ENCODE measurements around the gene C17orf107.
"Not testable (repeated sequence)": the region's sequence is repeated elsewhere in the genome, so short reads cannot be mapped to it uniquely, and the experiment has no call there.

Gene C17orf107

DNA sequence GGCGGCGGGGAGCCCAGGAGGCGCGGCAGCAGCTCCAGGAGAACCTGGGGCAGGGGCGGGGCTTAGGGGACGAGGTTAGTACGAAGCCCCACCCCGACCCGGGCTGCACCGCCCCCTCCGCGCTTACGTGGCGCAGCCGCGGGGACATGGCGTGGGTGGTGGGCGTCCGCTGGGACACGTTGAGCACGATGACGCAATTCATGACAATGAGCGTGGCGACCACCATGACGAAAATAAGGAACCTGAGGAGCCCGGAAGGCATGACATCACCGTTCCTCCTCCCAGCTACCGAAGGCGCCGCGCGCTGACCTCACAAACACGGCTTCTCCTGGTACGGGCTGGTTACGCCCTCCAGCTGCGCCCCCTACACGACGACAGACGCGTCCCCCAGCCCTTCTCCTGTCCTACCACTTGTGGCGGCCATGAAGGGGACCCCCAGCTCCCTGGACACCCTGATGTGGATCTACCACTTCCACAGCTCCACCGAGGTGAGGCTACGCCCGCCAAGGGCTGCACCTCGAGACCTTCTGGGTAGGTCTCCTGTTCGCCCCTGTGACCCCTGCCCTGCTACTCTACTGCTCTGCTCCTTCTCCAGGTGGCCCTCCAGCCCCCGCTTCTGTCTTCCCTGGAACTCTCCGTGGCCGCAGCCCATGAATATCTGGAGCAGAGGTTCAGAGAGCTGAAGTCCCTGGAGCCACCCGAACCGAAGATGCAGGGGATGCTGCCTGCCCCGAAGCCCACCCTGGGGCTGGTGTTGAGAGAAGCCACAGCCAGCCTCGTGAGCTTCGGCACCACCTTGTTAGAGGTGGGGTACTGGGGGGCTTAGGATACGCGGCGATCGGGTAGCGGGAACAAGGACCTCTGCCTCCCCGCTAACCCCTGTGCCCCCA lies at the start of gene C17orf107:
Gene C17orf107, plus strand, starts transcription at position 196 of the 890 bp plus-strand sequence. Its CDS starts 227 bp downstream, at position 423.
- DNase-seq: peak in 1 of 2 experiments; percentile 2

DNA sequence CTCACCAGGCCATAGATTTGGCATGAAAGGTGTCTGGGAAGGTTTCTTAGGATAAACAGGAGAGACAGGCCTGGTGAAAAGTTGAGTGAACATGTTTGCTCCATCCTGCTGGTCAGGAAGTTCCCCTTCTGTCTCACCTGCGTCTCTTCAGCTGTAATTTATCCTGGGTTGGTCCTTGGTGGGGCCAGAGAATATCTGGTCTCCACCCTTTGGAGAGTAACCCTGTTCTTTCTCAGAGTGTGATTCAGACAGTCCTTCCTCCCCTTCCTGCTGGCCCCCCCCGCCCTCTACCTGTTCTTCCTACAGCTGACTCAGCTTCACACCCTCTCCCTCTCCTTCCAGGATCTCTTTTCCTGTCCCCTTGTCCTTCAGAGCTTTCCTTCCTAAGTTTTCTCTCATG lies 49.1 kb upstream of the C17orf107 start:
- no peak for DNase-seq

DNA sequence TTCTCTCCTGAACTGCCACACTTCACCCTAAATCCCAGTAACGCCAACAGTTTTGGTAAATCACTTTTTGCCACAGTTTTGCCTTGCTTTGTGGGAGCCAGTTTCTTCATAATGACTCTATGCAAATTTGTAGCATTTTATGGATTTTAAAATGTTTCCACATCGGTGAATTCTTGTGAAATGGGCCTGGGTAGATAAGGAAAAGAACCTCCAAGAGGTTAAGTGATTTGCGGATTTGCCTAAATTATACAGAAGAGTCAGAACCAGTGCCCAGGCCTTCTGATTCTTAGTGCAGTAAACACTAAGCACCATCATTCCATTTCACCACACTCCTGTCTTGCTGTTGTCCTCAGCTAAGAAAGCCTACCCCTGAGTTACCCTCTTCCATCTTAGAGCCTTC lies 48.3 kb upstream of the C17orf107 start:
- DNase-seq: no peak

DNA sequence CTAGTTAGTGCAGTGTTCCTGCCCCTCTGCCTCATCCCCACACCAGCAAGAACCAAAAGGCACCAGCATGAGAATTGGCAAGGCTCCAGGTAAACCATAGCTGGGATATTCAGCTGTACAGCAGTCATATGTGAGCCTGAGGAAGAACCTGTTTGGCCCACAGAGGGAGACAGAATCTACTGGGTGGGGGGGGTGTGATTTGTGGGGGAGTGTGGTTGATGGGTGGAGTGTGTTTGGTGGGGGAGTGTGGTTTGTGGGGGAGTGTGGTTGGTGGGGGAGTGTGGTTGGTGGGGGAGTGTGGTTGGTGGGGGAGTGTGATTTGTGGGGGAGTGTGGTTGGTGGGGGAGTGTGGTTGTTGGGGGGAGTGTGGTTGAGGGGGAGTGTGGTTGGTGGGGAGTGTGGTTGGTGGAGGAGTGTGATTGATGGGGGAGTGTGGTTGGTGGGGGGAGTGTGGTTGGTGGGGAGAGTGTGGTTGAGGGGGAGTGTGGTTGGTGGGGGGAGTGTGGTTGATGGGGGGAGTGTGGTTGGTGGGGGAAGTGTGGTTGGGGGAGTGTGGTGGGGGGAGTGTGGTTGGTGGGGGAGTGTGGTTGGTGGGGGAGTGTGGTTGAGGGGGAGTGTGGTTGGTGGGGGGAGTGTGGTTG lies 46.6 kb upstream of the C17orf107 start:
- no peak for DNase-seq

DNA sequence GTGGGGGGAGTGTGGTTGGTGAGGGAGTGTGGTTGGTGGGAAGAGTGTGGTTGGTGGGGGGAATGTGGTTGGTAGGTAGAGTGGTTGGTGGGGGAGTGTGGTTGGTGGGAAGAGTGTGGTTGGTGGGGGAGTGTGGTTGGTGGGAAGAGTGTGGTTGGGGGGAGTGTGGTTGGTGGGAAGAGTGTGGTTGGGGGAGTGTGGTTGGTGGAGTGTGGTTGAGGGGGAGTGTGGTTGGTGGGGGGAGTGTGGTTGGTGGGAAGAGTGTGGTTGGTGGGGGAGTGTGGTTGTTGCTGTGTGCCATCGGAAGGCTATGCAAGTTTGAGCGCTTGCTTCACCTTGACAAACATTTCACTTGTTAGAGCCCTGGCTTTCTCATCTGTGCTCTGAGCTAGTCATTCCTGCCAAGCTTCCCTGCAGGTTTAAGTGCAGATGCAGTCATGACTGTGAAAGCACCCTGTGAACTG lies 46.1 kb upstream of the C17orf107 start:
- DNase-seq: no peak

DNA sequence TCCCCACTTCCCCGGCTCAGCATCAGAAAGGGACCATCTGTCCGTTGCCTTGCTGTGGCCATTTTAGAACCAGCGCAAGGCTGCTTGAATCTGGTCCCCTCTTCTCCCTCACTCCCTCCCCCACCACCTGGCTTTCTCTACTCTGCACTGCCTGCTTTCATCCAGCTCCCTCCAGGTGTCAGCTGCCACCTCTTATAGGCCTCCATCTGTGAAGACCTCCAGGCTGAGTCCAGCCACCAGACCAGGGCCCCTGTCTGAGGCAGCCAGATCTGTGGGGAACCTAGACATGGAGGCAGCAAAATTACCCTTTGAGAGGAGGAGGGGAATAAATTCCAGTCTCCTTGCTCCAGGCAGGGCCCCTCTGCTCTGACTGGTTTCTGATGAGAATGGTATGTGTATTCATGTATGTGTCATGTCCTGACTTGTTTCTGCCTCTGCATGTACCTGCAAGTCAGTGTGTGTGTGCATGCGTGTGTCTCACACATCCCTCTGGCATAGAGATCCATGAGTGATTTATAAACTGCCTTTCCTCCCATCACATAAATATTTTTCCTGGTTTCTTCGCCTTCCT lies 45.1 kb upstream of the C17orf107 start:
- no peak for DNase-seq

DNA sequence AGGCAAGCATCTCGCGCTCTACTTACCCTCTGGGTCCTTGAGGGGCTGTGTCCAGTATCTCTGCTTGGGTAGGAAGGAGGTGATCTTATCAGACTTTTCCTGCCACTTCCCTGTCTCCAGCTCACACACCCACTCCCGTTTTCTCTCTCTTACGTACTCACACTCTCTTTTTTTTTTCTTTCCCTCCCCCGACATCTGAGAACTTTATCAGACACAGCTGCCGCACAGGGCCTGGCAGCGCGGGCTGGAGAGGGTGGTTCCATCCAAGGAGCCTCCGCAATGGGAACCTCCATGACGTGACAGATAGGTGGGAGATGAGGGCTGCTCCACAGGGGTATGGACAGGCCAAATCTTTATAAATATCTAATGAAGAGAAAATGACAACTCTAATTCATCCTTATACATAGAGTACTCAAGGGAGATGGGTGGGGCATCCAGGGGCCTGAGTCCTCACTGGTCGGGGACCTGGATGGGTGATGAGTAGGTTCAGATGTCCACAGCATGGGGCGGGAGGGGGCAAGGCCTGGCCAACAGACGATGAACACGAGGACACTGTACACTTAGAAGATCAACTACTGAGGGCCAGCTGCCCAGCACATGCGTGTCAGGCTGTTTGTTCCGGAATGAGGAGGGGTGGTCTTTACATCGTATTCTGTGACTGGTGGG lies 42.9 kb upstream of the C17orf107 start:
- DNase-seq: no peak

DNA sequence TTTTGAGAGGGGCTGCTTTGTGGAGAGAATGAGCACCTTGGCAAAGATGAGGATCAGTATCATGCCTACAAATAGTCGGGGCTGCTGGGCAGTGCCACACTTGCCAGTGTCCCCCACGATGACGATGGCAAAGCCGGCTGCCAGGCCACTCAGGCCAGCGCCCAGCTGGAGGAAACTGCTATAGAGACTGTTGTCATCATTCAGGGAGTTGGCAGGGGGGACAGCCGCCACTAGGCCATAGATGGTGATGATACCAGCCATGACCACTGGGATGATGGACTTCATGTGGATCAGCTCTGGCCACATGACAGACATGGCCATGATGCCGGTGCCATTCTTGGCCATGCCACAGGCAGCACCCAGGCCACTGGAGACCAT lies 42.4 kb upstream of the C17orf107 start:
- no peak for DNase-seq

DNA sequence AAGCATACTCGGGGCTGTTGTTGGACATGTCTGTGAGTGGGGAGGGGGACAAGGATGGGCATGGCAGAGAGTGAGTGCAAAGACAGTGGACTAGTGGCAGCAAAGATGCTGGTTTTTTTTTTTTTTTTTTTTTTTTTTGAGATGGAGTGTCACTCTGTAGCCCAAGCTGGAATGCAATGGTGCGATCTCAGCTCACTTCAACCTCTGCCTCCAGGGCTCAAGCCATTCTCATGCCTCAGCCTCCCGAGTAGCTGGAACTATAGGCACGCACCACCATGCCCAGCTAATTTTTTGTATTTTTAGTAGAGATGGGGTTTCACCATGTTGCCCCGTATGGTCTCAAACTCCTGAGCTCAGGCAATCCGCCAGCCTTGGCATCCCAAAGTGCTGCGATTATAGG lies 42.0 kb upstream of the C17orf107 start:
- DNase-seq: not testable (repeated sequence)

DNA sequence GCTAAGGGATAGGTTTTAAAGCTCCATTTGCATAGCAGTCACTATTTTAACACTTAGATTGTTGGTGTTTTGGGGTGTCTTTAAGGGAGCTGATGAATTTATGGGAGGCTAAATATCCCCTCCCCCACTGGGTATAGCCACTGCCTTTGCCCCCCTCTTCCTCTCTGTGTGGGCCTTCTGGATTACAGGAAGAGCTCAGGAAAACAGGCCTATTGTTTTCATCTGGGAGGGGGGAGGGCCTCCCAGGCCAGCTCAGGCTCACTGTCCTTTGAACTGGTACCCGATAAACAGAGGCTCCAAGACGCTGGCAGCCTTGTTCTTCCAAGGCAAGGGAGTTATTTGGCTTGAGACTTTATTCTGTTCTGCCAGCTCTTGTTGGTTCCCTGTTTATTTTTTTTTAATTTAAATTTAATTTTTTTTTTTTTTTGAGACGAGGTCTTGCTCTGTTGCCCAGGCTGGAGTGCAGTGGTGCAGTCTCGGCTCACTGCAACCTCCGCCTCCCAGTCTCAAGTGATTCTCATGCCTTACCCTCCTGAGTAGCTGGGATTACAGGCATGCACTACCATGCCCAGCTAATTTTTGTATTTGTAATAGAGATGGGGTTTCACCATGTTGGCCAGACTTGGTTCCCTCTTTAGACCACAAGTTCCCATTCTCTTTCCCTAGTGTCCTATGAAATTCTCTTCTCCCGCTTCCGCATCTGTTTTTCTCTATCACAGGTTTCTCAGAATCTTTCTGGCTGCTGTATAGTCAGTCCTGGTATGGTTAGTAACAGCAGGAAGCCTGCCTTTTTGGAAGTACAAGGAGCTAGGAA lies 41.1 kb upstream of the C17orf107 start:
- DNase-seq: no peak

DNA sequence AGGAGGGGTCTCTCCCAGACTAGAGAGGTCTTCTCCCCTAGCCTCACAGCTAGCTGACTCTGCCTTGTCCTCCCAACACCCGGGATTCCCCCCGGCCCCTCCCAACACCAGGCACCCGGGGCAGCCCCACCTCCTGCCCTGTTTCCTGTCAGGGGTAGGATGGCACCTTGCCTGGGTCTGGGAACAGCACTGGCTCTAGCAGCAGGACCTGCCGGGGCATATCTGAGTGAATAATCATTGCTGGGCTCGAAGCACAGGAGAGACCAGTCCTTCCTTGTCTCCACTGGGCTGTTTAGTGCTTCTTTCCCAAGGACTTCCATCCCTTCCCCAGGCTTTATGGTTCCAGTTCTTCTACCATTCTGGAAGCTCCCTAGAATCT lies 40.5 kb upstream of the C17orf107 start:
- DNase-seq: no peak

DNA sequence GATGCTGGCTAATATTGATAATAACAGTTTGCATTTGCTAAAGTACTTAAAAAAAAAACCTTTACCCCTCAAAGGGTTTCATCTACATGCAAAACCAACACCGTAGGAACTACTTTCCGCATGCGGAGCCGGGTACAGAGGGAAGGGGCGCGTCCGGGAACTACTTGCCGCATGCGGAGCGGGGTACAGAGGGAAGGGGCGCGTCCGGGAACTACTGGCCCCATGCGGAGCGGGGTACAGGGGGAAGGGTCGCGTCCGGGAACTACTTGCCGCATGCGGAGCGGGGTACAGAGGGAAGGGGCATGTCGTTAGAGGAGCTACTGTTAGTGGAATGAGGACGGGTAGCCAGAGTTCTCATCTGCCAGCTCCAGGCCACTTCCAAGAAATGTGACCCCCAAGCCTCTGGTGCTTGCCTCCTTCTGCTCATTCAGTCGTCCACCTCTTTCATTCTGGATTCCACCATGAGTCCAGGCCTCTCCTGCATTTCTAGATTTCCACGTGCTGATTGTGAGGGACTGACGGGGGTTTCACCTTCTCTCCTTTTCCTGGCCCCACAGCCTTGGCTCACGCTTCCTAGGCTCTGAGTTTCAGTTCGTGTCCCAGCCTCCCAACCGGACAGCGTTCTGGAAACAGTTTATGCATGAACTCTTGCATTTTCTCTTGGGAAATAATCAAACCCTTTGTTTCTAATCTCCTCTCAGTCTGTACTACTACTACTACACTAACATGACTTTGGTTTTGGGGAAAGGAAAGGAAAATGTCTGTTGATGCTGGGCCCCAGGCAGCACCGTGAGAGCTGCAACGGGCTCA lies 39.3 kb upstream of the C17orf107 start:
- no peak for DNase-seq

DNA sequence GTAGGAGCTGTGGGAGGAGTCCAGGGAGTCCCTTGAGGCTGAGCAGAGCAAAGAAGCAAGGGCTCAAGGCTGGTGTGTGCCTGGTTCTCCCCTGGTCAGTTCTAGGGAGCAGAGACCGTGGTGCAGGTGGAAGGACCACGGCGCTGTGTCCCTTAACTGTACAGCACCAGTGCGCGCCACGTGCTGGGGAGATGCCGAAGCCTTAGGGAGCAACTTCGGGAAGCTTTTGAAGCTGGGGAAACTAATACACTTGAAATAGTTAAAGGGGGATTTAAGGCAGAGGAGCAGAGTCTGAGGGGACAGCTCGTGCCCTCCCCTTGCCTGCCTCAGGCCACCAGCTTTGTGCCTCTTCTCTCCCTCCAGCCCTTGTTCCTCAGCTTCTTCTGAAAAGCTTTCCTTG lies 38.7 kb upstream of the C17orf107 start:
- no peak for DNase-seq

DNA sequence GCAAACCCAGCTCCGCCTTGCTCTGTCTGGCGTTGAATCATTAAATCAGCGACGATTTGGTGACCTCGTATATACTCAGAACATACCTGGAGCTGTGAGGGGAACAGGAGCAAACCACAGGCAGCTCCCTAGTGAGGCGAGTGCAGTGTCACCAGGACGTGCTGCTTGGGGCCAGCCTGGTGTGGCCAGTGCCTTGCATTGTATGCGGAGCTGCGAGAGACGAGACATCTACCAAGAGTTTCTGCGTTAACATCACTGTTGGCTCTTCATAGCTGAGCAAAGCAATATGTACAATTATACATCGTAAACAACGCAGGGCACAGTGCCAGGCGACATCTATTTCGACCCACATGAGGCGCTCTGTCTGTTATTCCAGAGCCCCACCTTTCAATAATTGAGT lies 38.3 kb upstream of the C17orf107 start:
- DNase-seq: no peak

DNA sequence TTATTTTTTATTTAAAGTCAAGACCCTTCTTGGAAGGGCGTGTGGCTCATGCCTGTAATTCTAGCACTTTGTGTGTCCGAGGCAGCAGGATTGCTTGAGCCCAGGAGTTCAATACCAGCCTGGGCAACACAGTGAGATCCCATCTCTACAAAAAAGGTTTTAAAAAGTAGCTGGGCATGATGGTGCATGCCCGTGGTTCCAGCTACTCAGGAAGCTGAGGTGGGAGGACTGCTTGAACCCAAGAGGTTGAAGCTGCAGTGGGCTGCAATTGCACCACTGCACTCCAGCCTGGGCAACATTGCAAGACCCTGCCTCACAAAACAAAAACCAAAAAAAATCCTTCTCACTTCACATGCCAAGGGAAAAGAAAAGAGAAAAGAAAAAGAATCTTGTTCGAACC lies 36.6 kb upstream of the C17orf107 start:
- no peak for DNase-seq

DNA sequence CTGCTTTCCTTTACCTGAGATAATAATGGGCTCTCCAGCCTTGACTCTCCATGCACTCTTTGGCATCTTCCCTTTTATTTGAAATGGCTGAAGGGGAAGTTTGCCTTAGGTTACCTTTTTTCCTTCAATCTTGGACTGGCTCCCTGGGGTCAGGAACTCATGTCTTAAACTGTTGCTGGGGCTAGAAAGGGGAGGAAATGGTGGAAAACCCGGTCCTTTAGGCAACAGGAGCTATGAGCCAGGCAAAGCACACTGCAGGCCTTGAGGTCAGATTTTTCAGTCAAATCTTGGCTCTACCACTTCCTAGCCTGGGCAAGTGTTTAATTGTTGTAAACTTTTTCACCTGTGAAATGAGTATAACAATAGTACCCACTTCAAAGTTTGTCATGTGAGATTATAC lies 36.0 kb upstream of the C17orf107 start:
- DNase-seq: no peak

DNA sequence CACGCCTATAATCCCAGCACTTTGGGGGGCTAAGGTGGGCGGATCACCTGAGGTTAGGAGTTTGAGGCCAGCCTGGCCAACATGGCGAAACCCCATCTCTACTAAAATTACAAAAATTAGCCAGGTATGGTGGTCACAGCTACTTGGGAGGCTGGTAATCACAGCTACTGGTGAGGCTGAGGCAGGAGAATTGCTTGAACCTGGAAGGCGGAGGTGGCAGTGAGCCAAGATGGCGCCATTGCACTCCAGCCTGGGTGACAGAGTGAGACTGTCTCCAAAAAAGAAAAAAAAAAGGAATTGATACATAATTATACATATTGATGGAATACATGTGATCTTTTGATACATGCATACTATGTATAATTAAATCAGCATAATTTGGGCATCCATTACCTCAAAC lies 31.8 kb upstream of the C17orf107 start:
- not testable (repeated sequence) for DNase-seq

DNA sequence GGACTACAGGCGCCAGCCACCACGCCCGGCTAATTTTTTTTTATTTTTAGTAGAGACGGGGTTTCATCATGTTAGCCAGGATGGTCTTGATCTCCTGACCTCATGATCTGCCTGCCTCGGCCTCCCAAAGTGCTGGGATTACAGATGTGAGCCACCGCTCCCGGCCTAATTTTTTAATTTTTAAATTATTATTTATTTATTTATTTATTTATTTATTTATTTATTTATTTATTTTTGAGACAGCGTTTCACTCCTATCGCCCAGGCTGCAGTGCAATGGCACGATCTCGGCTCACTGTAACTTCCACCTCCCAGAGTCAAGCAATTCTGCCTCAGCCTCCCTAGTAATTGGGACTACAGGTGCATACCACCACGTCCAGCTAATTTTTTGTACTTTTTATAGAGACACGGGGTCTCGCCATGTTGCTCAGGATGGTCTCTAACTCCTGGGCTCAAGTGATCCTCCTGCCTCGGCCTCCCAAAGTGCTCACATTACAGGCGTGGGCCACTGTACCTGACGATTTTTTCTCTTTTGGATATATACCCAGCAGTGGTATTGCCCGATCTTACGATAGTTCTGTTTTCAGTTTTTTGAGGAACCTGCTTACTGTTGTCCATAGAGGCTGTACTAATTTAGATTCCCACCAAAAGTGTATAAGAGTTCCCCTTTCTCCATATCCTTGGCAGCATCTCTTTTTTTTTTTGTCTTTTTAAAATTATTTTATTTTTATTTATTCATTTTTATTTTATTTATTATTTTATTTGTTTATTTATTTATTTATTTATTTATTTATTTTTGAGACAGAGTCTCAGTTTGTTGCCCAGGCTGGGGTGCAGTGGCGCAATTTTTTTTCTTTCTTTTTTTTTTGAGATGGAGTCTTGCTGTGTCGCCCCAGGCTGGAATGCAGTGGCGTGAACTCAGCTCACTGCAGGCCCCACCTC lies 30.0 kb upstream of the C17orf107 start:
- not testable (repeated sequence) for DNase-seq

DNA sequence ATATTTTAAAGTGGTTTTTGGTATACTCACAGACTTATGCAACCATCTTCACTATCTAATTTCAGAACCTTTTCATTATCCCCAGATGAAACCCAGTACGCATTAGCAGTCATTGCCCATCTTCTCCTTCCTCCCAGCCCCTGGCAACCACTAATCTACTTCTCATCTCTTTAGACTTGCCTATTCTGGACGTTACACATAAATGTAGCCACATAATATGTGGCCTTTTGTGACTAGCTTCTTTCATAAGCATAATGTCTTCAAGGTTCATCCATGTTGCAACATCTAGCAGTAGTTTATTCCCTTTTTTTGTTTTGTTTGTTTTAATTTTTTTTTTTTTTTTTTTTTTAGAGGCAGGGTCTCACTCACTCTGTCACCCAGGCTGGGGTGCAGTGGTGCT lies 28.5 kb upstream of the C17orf107 start:
- no peak for DNase-seq

DNA sequence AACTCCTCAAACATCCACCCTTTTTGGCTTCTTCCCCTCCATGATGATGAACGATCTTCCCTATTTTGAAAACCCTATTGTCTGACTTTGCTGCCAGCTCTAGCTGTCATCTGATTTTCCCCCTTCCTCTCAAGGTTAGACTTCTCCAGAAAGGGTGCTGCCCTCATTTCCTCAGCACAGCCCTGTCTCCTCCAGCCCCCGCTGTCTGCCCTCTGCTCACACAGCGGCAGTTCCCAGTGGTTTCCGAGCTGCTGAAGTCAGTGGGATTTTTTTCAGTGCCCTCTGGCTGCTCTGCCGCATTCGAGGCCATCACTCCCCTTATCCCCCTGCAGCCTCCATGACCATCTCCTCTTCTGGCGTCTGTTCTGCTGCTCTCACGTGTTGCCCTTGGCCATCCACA lies 26.6 kb upstream of the C17orf107 start:
- DNase-seq: no peak
